K562 (cell line): ENCODE measurements around the gene DHRS3. TPM values are rescaled to one million over a fixed set of nuclear protein-coding genes. Genes with fewer than 3 reads are reported as not detected.

Source experiments
- ATAC-seq: fragments of 200-7000 bp; cut with Tn5 transposase; 3 replicates; pipeline ENCODE4 v1.9.1; 2020; ENCODE audit warnings: moderate library complexity
- BruUV-seq: library from RNA; stranded (reverse); fragments of 400-500 nt; replicated peaks from 2 replicates; lab custom pipeline; 2021; lab: Mats Ljungman, UMichigan
- CTCF ChIA-PET: fragments of 300-600 bp; formaldehyde crosslinking; extraction: SDS; loops from one replicate; lab custom pipeline; 2021; ENCODE audit warnings: low intra/inter-chr PET ratio; lab: Yijun Ruan, JAX
- POLR2A ChIA-PET: fragments of 300-600, 350-650 bp; sonication (Branson Sonifier 250); formaldehyde crosslinking; extraction: SDS; loops from one replicate; lab custom pipeline; 2021; ENCODE audit warnings: antibody characterized with exemption, inconsistent platforms; lab: Yijun Ruan, JAX
- DNase-seq, 4 experiments: peaks; one replicate each; pipeline versions ENCODE4 v3.0.0 to v3.0.0-alpha.2; 2011 to 2018; ENCODE audit warnings: low spot score in 3 of 4, mixed read lengths in 3 of 4; ENCODE audit errors: extremely low read depth in 1 of 4
- FAIRE-seq: peaks from 2 replicates; lab custom pipeline; 2011; peaks lifted over from hg19 to GRCh38; lab: Jason Lieb, UNC
- H2AFZ ChIP-seq: 2 replicates; pipeline ENCODE4 v1.6.0; 2011; ENCODE audit warnings: low read depth, low read length, control low read depth, inconsistent platforms
- H3K27ac ChIP-seq: fragments of 200-600 bp; 3 replicates; pipeline ENCODE4 v1.8.0; 2011; ENCODE audit warnings: low read depth, mild to moderate bottlenecking, control low read depth, inconsistent platforms, low read length, moderate library complexity, mixed read lengths; ENCODE audit errors: extremely low read depth
- H3K27me3 ChIP-seq, 2 experiments: fragments of 300-600 bp in 1 of 2; 2 replicates in 1 of 2; 3 replicates in 1 of 2; pipeline versions ENCODE4 v1.6.0 to v1.8.0; 2011; ENCODE audit warnings: inconsistent platforms in 2 of 2, low read length in 2 of 2, mild to moderate bottlenecking in 1 of 2, mixed read lengths in 1 of 2, moderate library complexity in 1 of 2; ENCODE audit not compliant: control insufficient read depth in 2 of 2, insufficient read depth in 2 of 2
- H3K36me3 ChIP-seq: fragments of 300-600 bp; 3 replicates; pipeline ENCODE4 v1.8.0; 2011; ENCODE audit warnings: mild to moderate bottlenecking, low read length, inconsistent platforms; ENCODE audit not compliant: control insufficient read depth, insufficient read depth
- H3K4me1 ChIP-seq, 2 experiments: fragments of 200-600 bp in 1 of 2; replicated peaks in 1 of 2; 2 replicates in 1 of 2; 3 replicates in 1 of 2; pipeline versions ENCODE4 v1.5.1 to v1.8.0; 2011; ENCODE audit warnings: inconsistent platforms in 2 of 2, low read length in 2 of 2, mild to moderate bottlenecking in 1 of 2, mixed read lengths in 1 of 2, moderate library complexity in 1 of 2; ENCODE audit not compliant: control insufficient read depth in 2 of 2, insufficient read depth in 2 of 2
- H3K4me2 ChIP-seq: 2 replicates; pipeline ENCODE4 v1.6.1; 2011; ENCODE audit warnings: low read length, control low read depth, inconsistent platforms, mixed read lengths; ENCODE audit not compliant: insufficient read depth
- H3K4me3 ChIP-seq: fragments of 200-600 bp; sonication (generic), shearing (Covaris generic); 2 replicates; pipeline ENCODE4 v1.5.1; 2016; ENCODE audit warnings: control low read depth, inconsistent platforms
- H3K79me2 ChIP-seq: fragments of 200-600 bp; 3 replicates; pipeline ENCODE4 v1.8.0; 2011; ENCODE audit warnings: low read length, inconsistent platforms; ENCODE audit not compliant: control insufficient read depth, insufficient read depth
- H3K9ac ChIP-seq, 2 experiments: 2 replicates each; pipeline versions ENCODE4 v1.6.0 to v1.6.1; 2011; ENCODE audit warnings: low read depth in 2 of 2, low read length in 2 of 2, control low read depth in 1 of 2, inconsistent platforms in 1 of 2, mild to moderate bottlenecking in 1 of 2, mixed read lengths in 1 of 2; ENCODE audit not compliant: insufficient read depth in 1 of 2
- H3K9me1 ChIP-seq: one replicate; pipeline ENCODE4 v1.6.0; 2011; ENCODE audit warnings: inconsistent platforms, mild to moderate bottlenecking, low read length, moderate library complexity; ENCODE audit not compliant: control insufficient read depth, insufficient read depth
- H3K9me3 ChIP-seq: replicated peaks from 2 replicates; pipeline ENCODE4 v1.5.1; 2011; ENCODE audit warnings: low read depth, low read length, inconsistent platforms; ENCODE audit not compliant: control insufficient read depth, insufficient read depth
- H4K20me1 ChIP-seq: replicated peaks from 2 replicates; pipeline ENCODE4 v1.6.1; 2011; ENCODE audit warnings: low read length, inconsistent platforms, mixed read lengths; ENCODE audit not compliant: control insufficient read depth, insufficient read depth
- CCAR2 ChIP-seq: fragments of 200-400 bp; formaldehyde crosslinking; IDR thresholded peaks from 2 replicates; pipeline ENCODE4 v1.6.1; 2017; ENCODE audit warnings: mild to moderate bottlenecking, low read depth, low read length
- ETS2 ChIP-seq: IDR thresholded peaks from 2 replicates; pipeline ENCODE4 v1.6.1; 2016; ENCODE audit warnings: borderline replicate concordance, missing genetic modification characterization, mild to moderate bottlenecking, moderate library complexity, missing compliant biosample characterization; ENCODE audit not compliant: poor library complexity, severe bottlenecking
- HNRNPL ChIP-seq: fragments of 200-400 bp; formaldehyde crosslinking; IDR thresholded peaks from 2 replicates; pipeline ENCODE4 v1.6.1; 2017; ENCODE audit warnings: low read depth, mild to moderate bottlenecking, low read length
- KAT7 ChIP-seq: sonication (generic); formaldehyde crosslinking; IDR thresholded peaks from 2 replicates; pipeline ENCODE4 v1.8.0; 2022; ENCODE audit warnings: missing genetic modification reagents, mild to moderate bottlenecking, borderline replicate concordance
- PCBP2 ChIP-seq: fragments of 200-400 bp; formaldehyde crosslinking; IDR thresholded peaks from 2 replicates; pipeline ENCODE4 v1.6.1; 2018; ENCODE audit warnings: low read length, low read depth, mild to moderate bottlenecking, moderate library complexity; ENCODE audit not compliant: poor library complexity, severe bottlenecking
- PHF20 ChIP-seq: fragments of 450-650 bp; IDR thresholded peaks from 2 replicates; pipeline ENCODE4 v1.6.1; 2018; ENCODE audit not compliant: partially characterized antibody
- RBFOX2 ChIP-seq: fragments of 200-400 bp; formaldehyde crosslinking; IDR thresholded peaks from 2 replicates; pipeline ENCODE4 v1.6.1; 2017; ENCODE audit warnings: low read depth, mild to moderate bottlenecking, low read length, moderate library complexity
- SMARCB1 ChIP-seq: IDR thresholded peaks from 2 replicates; pipeline ENCODE4 v1.6.1; 2011; ENCODE audit warnings: improper control_type of control experiment, low read depth; ENCODE audit not compliant: insufficient read length
- SMARCC2 ChIP-seq: fragments of 450-650 bp; IDR thresholded peaks from 2 replicates; pipeline ENCODE4 v1.6.1; 2017; ENCODE audit warnings: antibody characterized with exemption, moderate library complexity, mild to moderate bottlenecking, low read depth
- SREBF1 ChIP-seq: fragments of 150-350 bp; IDR thresholded peaks from 2 replicates; pipeline ENCODE4 v1.6.1; 2014; ENCODE audit warnings: antibody characterized with exemption, low read depth, low read length, borderline replicate concordance
- YBX1 ChIP-seq: fragments of 450-650 bp; IDR thresholded peaks from 2 replicates; pipeline ENCODE4 v1.7.1; 2016; ENCODE audit warnings: mild to moderate bottlenecking
- ZNF24 ChIP-seq: fragments of 450-650 bp; IDR thresholded peaks from 2 replicates; pipeline ENCODE4 v1.6.1; 2016
- ZNF584 ChIP-seq: fragments of 200-800 bp; sonication (Bioruptor generic); IDR thresholded peaks from 2 replicates; pipeline ENCODE4 v1.6.1; 2016; ENCODE audit warnings: low read depth, mild to moderate bottlenecking, missing genetic modification characterization, missing compliant biosample characterization
- WGBS: fragments of 100-300 bp; shearing (Covaris generic); methylation state at CpG from one replicate; pipeline ENCODE4 v1.1.6; 2016; ENCODE audit warnings: low coverage, mixed read lengths; ENCODE audit not compliant: insufficient coverage; ENCODE audit errors: missing lambda C conversion rate; 5-methylcytosine and 5-hydroxymethylcytosine counted together
- in situ Hi-C: fragments of 300-500 bp; cut with MboI; formaldehyde crosslinking; loops from 4 replicates; pipeline ENCODE4 v1.15.0; 2018; ENCODE audit warnings: inconsistent platforms, mixed read lengths
- intact Hi-C: fragments of 100-400 bp; cut with micrococcal nuclease; formaldehyde crosslinking; loops from 2 replicates; pipeline ENCODE4 v1.14.2; 2022
- polyA plus RNA-seq, 8 experiments: library from polyadenylated mRNA; depleted of rRNA in 4 of 8; stranded (reverse) in 5 of 8; unstranded in 3 of 8; fragments of >200 nt; fragmentation: Nextera tagmentation in 2 of 8; fragmentation: Illumina TruSeq in 1 of 8; extraction: Ambion mirVana in 2 of 8; extraction: Trizol in 1 of 8; gene quantifications; 2 replicates each; pipeline versions ENCODE4 v1.2.1 to v1.2.3, GENCODE V29; 2011 to 2014; ENCODE audit warnings: inconsistent platforms in 1 of 8, missing spikeins in 1 of 8
- total RNA-seq, 7 experiments: library from RNA; depleted of rRNA in 6 of 7; stranded (reverse); fragments of >200 nt in 6 of 7; fragmentation: Illumina TruSeq in 2 of 7; extraction: Trizol in 2 of 7; gene quantifications; 2 replicates each; pipeline versions ENCODE4 v1.2.1 to v1.2.3, GENCODE V29; 2011 to 2021; ENCODE audit warnings: low replicate concordance in 1 of 7
- TF ChIP-seq, protein P1 (sequence below): sonication (generic); formaldehyde crosslinking; IDR thresholded peaks from 2 replicates; pipeline ENCODE4 v1.9.0; 2022; ENCODE audit warnings: mild to moderate bottlenecking, missing genetic modification reagents
- TF ChIP-seq, protein P2 (sequence below): fragments of 200-800 bp; sonication (Bioruptor generic); IDR thresholded peaks from 2 replicates; pipeline ENCODE4 v1.6.1; 2017; ENCODE audit warnings: missing genetic modification characterization, missing compliant biosample characterization

The DHRS3 gene
- total and polyA plus RNA-seq, 9 of the 15 experiments (the other 6 are each of a cell fraction or from before 2014, with no cell fraction given), result 21.0 to 116 (median 58.7) TPM

DNA sequence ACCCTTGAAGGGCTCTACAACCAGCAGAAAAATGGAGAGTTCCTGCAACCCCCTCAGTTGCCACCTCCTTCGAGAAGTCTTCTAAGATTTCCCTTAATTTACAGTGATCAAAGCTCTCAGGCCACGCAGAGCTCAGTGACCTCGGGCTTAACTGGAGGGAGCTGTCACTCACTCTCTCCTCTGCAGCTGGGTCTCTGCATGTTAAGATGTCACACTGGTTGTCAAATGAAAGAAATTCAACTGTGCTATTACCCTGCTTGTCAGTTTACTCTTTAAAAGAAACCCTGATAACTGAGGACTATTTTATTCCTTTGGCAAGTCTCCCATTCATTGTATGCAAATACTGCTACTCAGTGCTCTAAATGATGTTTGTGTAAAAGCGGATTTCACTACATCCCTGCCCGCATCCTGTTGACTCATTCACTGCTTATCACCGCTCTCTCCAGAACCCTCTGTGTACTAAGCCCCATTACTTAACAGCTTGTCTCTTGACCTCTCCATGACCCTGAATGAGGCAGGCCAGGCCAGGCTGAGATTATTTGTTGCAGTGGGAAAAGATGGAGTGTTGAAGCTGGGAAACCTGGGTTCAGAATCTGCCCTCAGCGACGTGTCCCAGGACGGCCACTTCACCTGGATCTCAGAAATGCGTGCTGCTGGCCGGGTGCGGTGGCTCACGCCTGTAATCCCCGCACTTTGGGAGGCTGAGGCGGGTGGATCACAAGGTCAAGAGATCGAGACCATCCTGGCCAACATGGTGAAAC lies 13.7 kb downstream of the DHRS3 start (continued):
- TF ChIP-seq KAT7 (CRISPR knock-in tag) (0 out of 2 replicates have a peak, but pooled peaks have one; percentile 35), CCAR2 (no peak), HNRNPL (no peak), SMARCC2 (peak; percentile 99), YBX1 (no peak), ZNF24 (peak; percentile 88), SMARCB1 (peak; percentile 14), PCBP2 (no peak)
- TF ChIP-seq, protein P1, sequence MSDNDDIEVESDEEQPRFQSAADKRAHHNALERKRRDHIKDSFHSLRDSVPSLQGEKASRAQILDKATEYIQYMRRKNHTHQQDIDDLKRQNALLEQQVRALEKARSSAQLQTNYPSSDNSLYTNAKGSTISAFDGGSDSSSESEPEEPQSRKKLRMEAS (CRISPR knock-in tag), result peak; percentile 51

DNA sequence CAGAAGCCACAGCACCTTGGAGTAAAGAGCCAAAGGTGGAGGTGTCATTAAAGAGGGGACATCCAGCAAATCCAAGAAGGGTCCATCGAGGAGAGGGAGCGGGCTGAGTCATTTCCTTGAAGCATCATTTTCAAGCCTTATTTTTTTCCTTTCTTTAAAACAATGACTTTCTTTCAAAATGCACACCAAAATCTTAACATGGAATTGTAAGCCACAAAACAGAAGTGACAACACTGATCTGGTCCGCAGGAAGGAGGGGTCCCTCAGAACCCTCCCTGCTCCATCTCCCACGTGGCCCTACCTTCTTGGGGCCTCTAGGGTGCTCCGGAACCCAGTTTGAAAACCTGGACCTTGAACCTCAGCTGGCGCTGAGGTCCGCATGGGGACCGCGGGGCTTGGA lies 14.8 kb downstream of the DHRS3 start:
- Histone ChIP-seq H2AFZ (no peak overlapping the region), H3K9ac (peak overlapping the region; percentile 49 to 78; a peak in 3 of 4 replicates), H3K4me2 (no peak overlapping the region), H4K20me1 (peaks cover 37% of the 10 kb centered on the region), H3K27ac (peak overlapping the region; percentile 81; the same call in 2 of the 3 replicates), H3K9me3 (no peaks in the 10 kb centered on the region; the same call in 1 of the 2 replicates), H3K36me3 (peaks cover 76% of the 10 kb centered on the region), H3K4me1 (peaks cover 38 to 43% of the 10 kb centered on the region in 2 experiments), H3K9me1 (peaks cover 18% of the 10 kb centered on the region), H3K4me3 (no peak overlapping the region), H3K79me2 (peaks cover 82% of the 10 kb centered on the region), H3K27me3 (no peaks in the 10 kb centered on the region)
- POLR2A ChIA-PET, result interaction anchor here (1.1 to 2.6 kb wide), 4 partner anchors 10 to 16 kb away, joined by 4 to 24 read pairs (median 8); partner anchors contain the start of gene DHRS3
- intact Hi-C loops, result loop anchor here (5.0 kb wide), 2 partner anchors 76 to 196 kb away; no protein-coding TSS in a partner anchor
- no peak for FAIRE-seq
- DNase-seq, result no peak
- TF ChIP-seq RBFOX2 (0 out of 2 replicates have a peak, but pooled peaks have one; percentile 35), SREBF1 (no peak), PHF20 (no peak), ETS2 (no peak), ZNF584 (CRISPR knock-in tag) (0 out of 2 replicates have a peak, but pooled peaks have one; percentile 6)
- TF ChIP-seq, protein P2, sequence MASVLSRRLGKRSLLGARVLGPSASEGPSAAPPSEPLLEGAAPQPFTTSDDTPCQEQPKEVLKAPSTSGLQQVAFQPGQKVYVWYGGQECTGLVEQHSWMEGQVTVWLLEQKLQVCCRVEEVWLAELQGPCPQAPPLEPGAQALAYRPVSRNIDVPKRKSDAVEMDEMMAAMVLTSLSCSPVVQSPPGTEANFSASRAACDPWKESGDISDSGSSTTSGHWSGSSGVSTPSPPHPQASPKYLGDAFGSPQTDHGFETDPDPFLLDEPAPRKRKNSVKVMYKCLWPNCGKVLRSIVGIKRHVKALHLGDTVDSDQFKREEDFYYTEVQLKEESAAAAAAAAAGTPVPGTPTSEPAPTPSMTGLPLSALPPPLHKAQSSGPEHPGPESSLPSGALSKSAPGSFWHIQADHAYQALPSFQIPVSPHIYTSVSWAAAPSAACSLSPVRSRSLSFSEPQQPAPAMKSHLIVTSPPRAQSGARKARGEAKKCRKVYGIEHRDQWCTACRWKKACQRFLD (CRISPR knock-in tag), result peak; percentile 57; the same call in 1 of the 2 replicates
- 75% methylated on average over 8 of the region's 9 CpGs for WGBS
- in situ Hi-C loops, result loop anchor here (25.0 kb wide), 1 partner anchor 291 kb away; no protein-coding TSS in a partner anchor
- no peak for ATAC-seq
- CTCF ChIA-PET, result no interaction called here
- no TSS peak for BruUV-seq
